GM18951 (cell line): ENCODE data around the gene TRIM10.

Source experiments
- POLR2A ChIP-seq: IDR thresholded peaks from 4 replicates; pipeline ENCODE4 v1.6.1; 2011; ENCODE audit warnings: mild to moderate bottlenecking; ENCODE audit not compliant: insufficient read length, insufficient read depth; ENCODE audit errors: extremely low read depth
- in situ Hi-C: fragments of 300-500 bp; cut with MboI; formaldehyde crosslinking; loops from one replicate; pipeline ENCODE4 v1.12.0; 2022; ENCODE audit warnings: low sequenced_read_pairs, mixed read lengths, inconsistent platforms; ENCODE audit not compliant: unreplicated experiment

Gene TRIM10

GRCh38 chr6:30116724-30117123, 44.3 kb downstream of the TRIM10 start:
- in situ Hi-C loops: no loop called here
- no peak for TF ChIP-seq POLR2A

GRCh38 chr6:30113841-30114240, 47.2 kb downstream of the TRIM10 start:
- in situ Hi-C loops: no loop called here
- no peak for TF ChIP-seq POLR2A

- no peak for TF ChIP-seq POLR2A
- in situ Hi-C loops: no loop called here
Observed at GRCh38 chr6:30113003-30113759, 47.8 kb downstream of the TRIM10 start, which contains the start of gene TRIM31. Gene TRIM31, minus strand, starts transcription at chr6:30113090. Its CDS starts 285 bp downstream, at chr6:30112805.

GRCh38 chr6:30112402-30112994, 48.5 kb downstream of the TRIM10 start:
- in situ Hi-C loops: no loop called here
- no peak for TF ChIP-seq POLR2A

- TF ChIP-seq POLR2A: no peak
- in situ Hi-C loops: no loop called here
Observed at GRCh38 chr6:30111266-30111856, 49.6 kb downstream of the TRIM10 start.

- TF ChIP-seq POLR2A: no peak
- in situ Hi-C loops: no loop called here
Observed at GRCh38 chr6:30104661-30105060, 56.4 kb downstream of the TRIM10 start.

GRCh38 chr6:30103872-30104179, 57.2 kb downstream of the TRIM10 start:
- TF ChIP-seq POLR2A: no peak
- in situ Hi-C loops: no loop called here

GRCh38 chr6:30102970-30103871, 57.8 kb downstream of the TRIM10 start:
- no peak for TF ChIP-seq POLR2A
- in situ Hi-C loops: no loop called here

- TF ChIP-seq POLR2A: no peak
Observed at GRCh38 chr6:30102414-30102969, 58.5 kb downstream of the TRIM10 start.

More at GRCh38 chr6:30102414-30102969, 58.5 kb downstream of the TRIM10 start:
- in situ Hi-C loops: no loop called here
